Transverse colon (tissue), 4 donors: Measurements from ENCODE around the gene LSM14B.
A peak's percentile ranks its signal among the peaks of the same experiment; 100 is the strongest.

ENCODE experiments used
- CTCF ChIP-seq, 5 experiments: fragments of 200-600 bp in 3 of 5; fragments of 450-650 bp in 2 of 5; sonication (generic) in 3 of 5; IDR thresholded peaks; 1 replicate in 2 of 5; 2 replicates in 3 of 5; pipeline ENCODE4 v1.5.1; 2016 to 2017; ENCODE audit warnings: antibody characterized with exemption in 5 of 5, inconsistent platforms in 3 of 5, mild to moderate bottlenecking in 2 of 5, moderate library complexity in 1 of 5
- EP300 ChIP-seq: sonication (generic); formaldehyde crosslinking; IDR thresholded peaks from one replicate; pipeline ENCODE4 v1.6.1; 2017; ENCODE audit warnings: antibody characterized with exemption, low read depth
- POLR2A ChIP-seq: fragments of 450-650 bp; IDR thresholded peaks from one replicate; pipeline ENCODE4 v1.6.1; 2016; ENCODE audit warnings: antibody characterized with exemption, mild to moderate bottlenecking, moderate library complexity
- POLR2AphosphoS5 ChIP-seq, 3 donors: sonication (generic); formaldehyde crosslinking; IDR thresholded peaks; one replicate each; pipeline ENCODE4 v1.6.1; 2016; ENCODE audit warnings: antibody characterized with exemption in 3 of 3

GRCh38 chr20:62120990-62121775, 1.1 kb upstream of the LSM14B start:
- TF ChIP-seq CTCF (IDR thresholded peaks at IDR 0.05) (no peak), EP300 (no peak), POLR2AphosphoS5 (IDR thresholded peaks at IDR 0.05) (peak; percentile 22 to 72 (median 62)), POLR2A (peak; percentile 79)
